ENCODE measurements around the gene SLC2A9.

Gene SLC2A9

GRCh38 chr4:9932771-9933170 lies 88.5 kb downstream of the SLC2A9 start:
- Histone ChIP-seq H3K14ac (ENCODE audit: low read length) (no peak overlapping the region), H3K4me1 (ENCODE audit: control insufficient read depth in 1 of 2, insufficient read depth in 2 of 2, low read length in 2 of 2) (peaks cover 2 to 7% of the 10 kb centered on the region in 2 experiments), H3K9me3 (ENCODE audit: insufficient read depth, low read depth, low read length) (no peaks in the 10 kb centered on the region), H2BK5ac (ENCODE audit: low read depth, low read length, poor library complexity) (no peak overlapping the region), H3K27ac (ENCODE audit: low read depth, low read length) (no peak overlapping the region), H3K79me1 (ENCODE audit: low read length) (no peaks in the 10 kb centered on the region), H3K9ac (ENCODE audit: low read length) (no peak overlapping the region), H3K4me2 (ENCODE audit: low read length) (no peak overlapping the region), H4K8ac (ENCODE audit: low read depth, low read length) (no peak overlapping the region), H3K79me2 (ENCODE audit: control insufficient read depth, insufficient read depth, low read length, poor library complexity) (no peaks in the 10 kb centered on the region), H2AFZ (ENCODE audit: insufficient read depth, low read length, poor library complexity) (no peak overlapping the region), H3K36me3 (ENCODE audit: control insufficient read depth in 1 of 2, insufficient read depth in 2 of 2, low read length in 2 of 2) (no peaks in the 10 kb centered on the region), H2BK12ac (ENCODE audit: low read length) (no peak overlapping the region), H4K91ac (ENCODE audit: low read depth, low read length) (no peak overlapping the region), H3K23ac (ENCODE audit: low read length) (no peak overlapping the region), H2BK120ac (ENCODE audit: insufficient read depth, low read length, poor library complexity) (no peak overlapping the region), H4K12ac (ENCODE audit: low read depth, low read length) (no peak overlapping the region), H3K4me3 (ENCODE audit: low read depth, low read length) (no peak overlapping the region), H3K18ac (ENCODE audit: low read length) (no peak overlapping the region), H2AK5ac (ENCODE audit: low read length) (no peak overlapping the region), H3K27me3 (ENCODE audit: insufficient read depth, low read length) (no peaks in the 10 kb centered on the region), H3K4ac (ENCODE audit: low read depth, low read length) (no peak overlapping the region)
- DNase-seq: no peak
- no CpG with 5 or more reads among the region's 4 CpGs for WGBS (ENCODE audit: extremely low coverage, insufficient coverage, insufficient read length)

GRCh38 chr4:9931146-9931545 lies 90.2 kb downstream of the SLC2A9 start:
- no peak overlapping the region for H3K14ac ChIP-seq (ENCODE audit: low read length)
- no peak overlapping the region for H4K12ac ChIP-seq (ENCODE audit: low read depth, low read length)
- H3K79me2 ChIP-seq (ENCODE audit: control insufficient read depth, insufficient read depth, low read length, poor library complexity): no peaks in the 10 kb centered on the region
- H3K27me3 ChIP-seq (ENCODE audit: insufficient read depth, low read length): no peaks in the 10 kb centered on the region
- no peak overlapping the region for H3K4me3 ChIP-seq (ENCODE audit: low read depth, low read length)
- no peak overlapping the region for H2AK5ac ChIP-seq (ENCODE audit: low read length)
- no peaks in the 10 kb centered on the region for H3K9me3 ChIP-seq (ENCODE audit: insufficient read depth, low read depth, low read length)
- no peak overlapping the region for H3K9ac ChIP-seq (ENCODE audit: low read length)
- H3K79me1 ChIP-seq (ENCODE audit: low read length): no peaks in the 10 kb centered on the region
- no peak overlapping the region for H2BK120ac ChIP-seq (ENCODE audit: insufficient read depth, low read length, poor library complexity)
- no peak overlapping the region for H2BK5ac ChIP-seq (ENCODE audit: low read depth, low read length, poor library complexity)
- no peak for DNase-seq
- no peak overlapping the region for H2AFZ ChIP-seq (ENCODE audit: insufficient read depth, low read length, poor library complexity)
- no peak overlapping the region for H3K18ac ChIP-seq (ENCODE audit: low read length)
- H2BK12ac ChIP-seq (ENCODE audit: low read length): no peak overlapping the region
- no peak overlapping the region for H4K8ac ChIP-seq (ENCODE audit: low read depth, low read length)
- no peaks in the 10 kb centered on the region for H3K36me3 ChIP-seq (ENCODE audit: control insufficient read depth in 1 of 2, insufficient read depth in 2 of 2, low read length in 2 of 2)
- H3K23ac ChIP-seq (ENCODE audit: low read length): no peak overlapping the region
- no CpG with 5 or more reads among the region's 1 CpG for WGBS (ENCODE audit: extremely low coverage, insufficient coverage, insufficient read length)
- H3K4ac ChIP-seq (ENCODE audit: low read depth, low read length): no peak overlapping the region
- H3K4me2 ChIP-seq (ENCODE audit: low read length): no peak overlapping the region
- no peak overlapping the region for H4K91ac ChIP-seq (ENCODE audit: low read depth, low read length)
- no peak overlapping the region for H3K27ac ChIP-seq (ENCODE audit: low read depth, low read length)
- H3K4me1 ChIP-seq (ENCODE audit: control insufficient read depth in 1 of 2, insufficient read depth in 2 of 2, low read length in 2 of 2): peaks cover 2 to 7% of the 10 kb centered on the region in 2 experiments

- no CpG with 5 or more reads among the region's 5 CpGs for WGBS (ENCODE audit: extremely low coverage, insufficient coverage, insufficient read length)
- H3K4me1 ChIP-seq (ENCODE audit: control insufficient read depth in 1 of 2, insufficient read depth in 2 of 2, low read length in 2 of 2): peaks cover 2 to 7% of the 10 kb centered on the region in 2 experiments
- H2BK12ac ChIP-seq (ENCODE audit: low read length): no peak overlapping the region
- H3K9me3 ChIP-seq (ENCODE audit: insufficient read depth, low read depth, low read length): no peaks in the 10 kb centered on the region
- no peak overlapping the region for H3K4me2 ChIP-seq (ENCODE audit: low read length)
- no peak overlapping the region for H2BK5ac ChIP-seq (ENCODE audit: low read depth, low read length, poor library complexity)
- no peaks in the 10 kb centered on the region for H3K36me3 ChIP-seq (ENCODE audit: control insufficient read depth in 1 of 2, insufficient read depth in 2 of 2, low read length in 2 of 2)
- H3K79me2 ChIP-seq (ENCODE audit: control insufficient read depth, insufficient read depth, low read length, poor library complexity): no peaks in the 10 kb centered on the region
- no peak overlapping the region for H3K4ac ChIP-seq (ENCODE audit: low read depth, low read length)
- no peak overlapping the region for H4K8ac ChIP-seq (ENCODE audit: low read depth, low read length)
- H2AK5ac ChIP-seq (ENCODE audit: low read length): no peak overlapping the region
- no peak overlapping the region for H2AFZ ChIP-seq (ENCODE audit: insufficient read depth, low read length, poor library complexity)
- no peak overlapping the region for H3K18ac ChIP-seq (ENCODE audit: low read length)
- H3K23ac ChIP-seq (ENCODE audit: low read length): no peak overlapping the region
- no peaks in the 10 kb centered on the region for H3K79me1 ChIP-seq (ENCODE audit: low read length)
- no peak overlapping the region for H3K9ac ChIP-seq (ENCODE audit: low read length)
- no peak for DNase-seq
- no peak overlapping the region for H3K4me3 ChIP-seq (ENCODE audit: low read depth, low read length)
- H4K91ac ChIP-seq (ENCODE audit: low read depth, low read length): no peak overlapping the region
- no peak overlapping the region for H4K12ac ChIP-seq (ENCODE audit: low read depth, low read length)
- no peaks in the 10 kb centered on the region for H3K27me3 ChIP-seq (ENCODE audit: insufficient read depth, low read length)
- no peak overlapping the region for H3K14ac ChIP-seq (ENCODE audit: low read length)
- no peak overlapping the region for H3K27ac ChIP-seq (ENCODE audit: low read depth, low read length)
- H2BK120ac ChIP-seq (ENCODE audit: insufficient read depth, low read length, poor library complexity): no peak overlapping the region
Observed at GRCh38 chr4:9929111-9929510, 92.2 kb downstream of the SLC2A9 start.

- Histone ChIP-seq H3K4me1 (ENCODE audit: control insufficient read depth in 1 of 2, insufficient read depth in 2 of 2, low read length in 2 of 2) (peaks cover 2 to 7% of the 10 kb centered on the region in 2 experiments), H3K4me2 (ENCODE audit: low read length) (no peak overlapping the region), H2BK120ac (ENCODE audit: insufficient read depth, low read length, poor library complexity) (no peak overlapping the region), H3K79me1 (ENCODE audit: low read length) (no peaks in the 10 kb centered on the region), H2AK5ac (ENCODE audit: low read length) (no peak overlapping the region), H3K18ac (ENCODE audit: low read length) (no peak overlapping the region), H3K36me3 (ENCODE audit: control insufficient read depth in 1 of 2, insufficient read depth in 2 of 2, low read length in 2 of 2) (no peaks in the 10 kb centered on the region), H3K4me3 (ENCODE audit: low read depth, low read length) (no peak overlapping the region), H3K4ac (ENCODE audit: low read depth, low read length) (no peak overlapping the region), H4K12ac (ENCODE audit: low read depth, low read length) (no peak overlapping the region), H3K23ac (ENCODE audit: low read length) (no peak overlapping the region), H3K27ac (ENCODE audit: low read depth, low read length) (no peak overlapping the region), H4K8ac (ENCODE audit: low read depth, low read length) (no peak overlapping the region), H3K9me3 (ENCODE audit: insufficient read depth, low read depth, low read length) (no peaks in the 10 kb centered on the region), H3K27me3 (ENCODE audit: insufficient read depth, low read length) (no peaks in the 10 kb centered on the region), H2AFZ (ENCODE audit: insufficient read depth, low read length, poor library complexity) (no peak overlapping the region), H2BK5ac (ENCODE audit: low read depth, low read length, poor library complexity) (no peak overlapping the region), H3K14ac (ENCODE audit: low read length) (no peak overlapping the region), H3K9ac (ENCODE audit: low read length) (no peak overlapping the region), H2BK12ac (ENCODE audit: low read length) (no peak overlapping the region), H4K91ac (ENCODE audit: low read depth, low read length) (no peak overlapping the region), H3K79me2 (ENCODE audit: control insufficient read depth, insufficient read depth, low read length, poor library complexity) (no peaks in the 10 kb centered on the region)
- WGBS (ENCODE audit: extremely low coverage, insufficient coverage, insufficient read length): no CpG with 5 or more reads among the region's 10 CpGs
- no peak for DNase-seq
Observed at GRCh38 chr4:9927341-9928007, 93.8 kb downstream of the SLC2A9 start.
